Suppressor macrophage (primary cell): ENCODE data around the gene ALKBH2.
A peak's percentile ranks its signal among the peaks of the same experiment; 100 is the strongest.

Experiments used
- DNase-seq, 4 experiments: peaks; one replicate each; pipeline ENCODE4 v3.0.0-alpha.2; 2020 to 2022
- total RNA-seq, 17 experiments: gene quantifications; one replicate each; lab custom pipeline; 2026; ENCODE audit warnings: mixed read lengths in 6 of 17, inconsistent platforms in 3 of 17; lab: John Stamatoyannopoulos, UW

Gene ALKBH2
- 0.25 to 6.7 (median 2.7) reads per million in 17 experiments for total RNA-seq

DNA sequence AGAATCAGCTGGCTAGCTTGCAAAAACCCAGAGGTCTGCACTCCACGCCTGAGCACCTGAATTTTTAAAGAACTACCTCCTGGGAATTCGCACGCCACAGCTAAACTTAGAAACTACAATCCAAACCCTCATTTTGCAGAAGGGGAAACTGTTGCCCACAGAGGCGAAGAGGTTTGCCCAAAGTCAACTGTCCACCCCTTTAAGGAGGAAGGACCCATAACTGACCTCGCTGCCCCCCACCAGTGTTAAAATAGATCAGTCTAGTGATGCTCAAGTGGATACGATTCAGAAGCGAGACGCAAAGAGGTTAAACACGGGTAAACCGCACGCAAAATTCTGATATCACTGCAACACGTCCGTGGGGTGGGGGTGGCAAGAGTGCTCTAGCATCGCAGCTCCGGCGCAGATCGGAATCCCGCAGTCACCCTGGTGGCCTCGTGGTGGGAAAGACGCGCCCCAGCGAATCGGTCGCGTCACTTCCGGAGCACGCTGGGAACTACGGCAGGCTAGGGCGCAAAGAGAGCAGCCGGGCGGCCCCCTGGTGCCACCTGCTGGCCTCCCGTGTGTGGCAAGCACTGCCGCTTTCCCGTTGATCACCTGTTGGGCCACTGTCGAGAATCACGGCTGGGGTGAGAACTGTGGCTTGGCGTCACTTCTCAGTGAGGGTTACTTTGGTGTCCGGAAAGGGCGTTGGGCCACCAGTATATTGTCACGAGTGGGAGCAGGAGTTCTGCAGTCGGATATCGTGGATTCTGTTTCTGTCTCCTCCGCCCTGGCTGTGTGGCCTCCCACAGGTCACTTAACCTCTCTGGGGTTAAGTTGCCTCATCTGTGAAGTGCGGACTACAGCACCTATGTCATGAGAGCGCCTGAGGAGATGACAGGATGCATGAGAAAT, at the start of gene ALKBH2:
TSS of gene ALKBH2 (minus strand) at position 451 of the 897 bp plus-strand sequence. CDS start 686 bp downstream, outside the sequence.
- DNase-seq = peak; percentile 96 to 97 (median 97)

DNA sequence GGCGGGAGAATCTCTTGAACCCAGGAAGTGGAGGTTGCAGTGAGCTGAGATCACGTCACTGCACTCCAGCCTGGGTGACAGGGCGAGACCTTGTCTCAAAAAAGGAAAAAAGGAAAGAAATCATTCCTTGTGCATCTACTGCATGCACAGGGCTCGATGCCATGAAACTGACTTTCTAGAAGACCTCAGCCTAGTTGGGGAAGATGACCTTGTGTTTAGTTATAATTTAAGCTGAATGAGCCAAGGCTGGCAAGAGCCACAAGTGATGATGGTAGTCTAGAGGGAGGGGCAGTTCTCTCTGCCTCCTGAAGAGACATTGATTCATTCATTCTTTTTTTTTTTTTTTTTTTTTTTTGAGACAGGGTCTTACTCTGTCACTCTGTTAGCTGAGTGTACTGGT, 47.3 kb upstream of the ALKBH2 start:
- no peak for DNase-seq

DNA sequence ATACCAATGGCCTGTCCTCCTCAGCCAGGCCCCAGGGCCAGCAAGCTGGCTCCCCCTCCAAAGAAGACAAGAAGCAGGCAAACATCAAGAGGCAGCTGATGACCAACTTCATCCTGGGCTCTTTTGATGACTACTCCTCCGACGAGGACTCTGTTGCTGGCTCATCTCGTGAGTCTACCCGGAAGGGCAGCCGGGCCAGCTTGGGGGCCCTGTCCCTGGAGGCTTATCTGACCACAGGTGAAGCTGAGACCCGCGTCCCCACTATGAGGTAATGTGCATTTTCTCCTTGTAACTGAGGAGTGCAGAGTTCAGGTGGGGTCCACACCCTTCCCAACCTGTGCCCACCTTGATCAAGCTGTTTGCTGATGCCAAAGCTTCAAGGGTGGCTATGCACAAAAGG, 46.5 kb upstream of the ALKBH2 start:
- no peak for DNase-seq

DNA sequence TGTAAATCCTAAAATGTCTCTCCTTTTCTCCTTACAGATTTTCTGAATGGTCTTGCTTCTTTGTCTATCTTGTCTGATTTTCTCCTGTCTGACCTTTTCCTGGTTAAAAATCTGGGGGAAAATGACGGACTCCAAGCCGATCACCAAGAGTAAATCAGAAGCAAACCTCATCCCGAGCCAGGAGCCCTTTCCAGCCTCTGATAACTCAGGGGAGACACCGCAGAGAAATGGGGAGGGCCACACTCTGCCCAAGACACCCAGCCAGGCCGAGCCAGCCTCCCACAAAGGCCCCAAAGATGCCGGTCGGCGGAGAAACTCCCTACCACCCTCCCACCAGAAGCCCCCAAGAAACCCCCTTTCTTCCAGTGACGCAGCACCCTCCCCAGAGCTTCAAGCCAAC, 46.1 kb upstream of the ALKBH2 start:
- DNase-seq = no peak

DNA sequence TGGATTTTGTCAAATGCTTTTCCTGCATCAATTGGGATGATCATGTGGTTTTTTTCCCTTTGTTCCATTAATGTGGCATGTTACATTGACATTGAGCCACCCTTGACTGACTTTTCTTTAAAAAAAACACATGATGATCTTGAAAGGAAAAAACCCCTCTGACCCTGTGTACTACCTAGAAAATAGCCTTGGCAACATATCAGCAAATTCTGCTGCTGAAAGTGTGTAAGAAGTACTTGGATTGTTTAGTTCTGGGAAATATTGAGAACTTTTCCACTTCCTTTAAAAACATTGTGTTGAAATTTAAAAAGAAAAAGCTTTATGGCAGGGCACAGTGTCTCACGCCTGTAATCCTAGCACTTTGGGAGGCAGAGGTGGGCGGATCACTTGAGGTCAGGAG, 43.8 kb upstream of the ALKBH2 start:
- DNase-seq = peak in 2 of 4 experiments; percentile 17 to 19

DNA sequence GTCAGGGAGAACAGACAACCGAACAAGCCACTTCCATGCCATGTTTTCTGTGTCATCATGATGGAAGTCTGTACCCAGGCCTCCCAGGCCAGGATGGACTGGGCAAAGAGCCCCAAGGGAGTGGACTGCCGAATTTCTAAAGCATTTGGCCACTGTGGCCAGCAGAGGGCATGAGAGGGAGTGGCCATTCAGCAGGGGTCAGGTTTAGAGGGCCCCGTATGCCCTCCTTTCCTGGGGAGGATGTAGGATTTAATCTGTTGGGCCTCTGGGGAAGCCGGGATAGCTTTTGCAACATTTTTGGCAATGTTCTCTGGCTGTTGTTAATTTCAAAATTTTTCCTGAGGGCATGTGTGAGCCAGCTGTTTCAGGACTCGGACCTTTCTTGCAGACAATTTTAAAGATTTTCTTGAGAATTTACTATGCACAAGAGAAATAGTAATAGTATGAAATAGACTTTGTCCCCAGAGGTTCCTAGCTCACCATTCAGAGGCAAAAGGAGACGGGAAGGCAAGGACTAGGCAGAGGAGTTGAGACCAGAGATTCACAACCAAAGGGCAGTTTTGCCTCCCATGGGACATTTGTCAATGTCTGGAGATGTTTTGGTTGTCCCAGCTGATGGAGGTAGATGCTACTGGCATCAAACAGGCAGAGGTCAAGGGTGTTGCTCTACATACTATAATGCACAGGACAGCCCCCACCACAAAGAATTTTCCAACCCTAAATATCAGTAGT, 41.1 kb upstream of the ALKBH2 start:
- DNase-seq = peak in 3 of 4 experiments; percentile 44 to 59 (median 47)

DNA sequence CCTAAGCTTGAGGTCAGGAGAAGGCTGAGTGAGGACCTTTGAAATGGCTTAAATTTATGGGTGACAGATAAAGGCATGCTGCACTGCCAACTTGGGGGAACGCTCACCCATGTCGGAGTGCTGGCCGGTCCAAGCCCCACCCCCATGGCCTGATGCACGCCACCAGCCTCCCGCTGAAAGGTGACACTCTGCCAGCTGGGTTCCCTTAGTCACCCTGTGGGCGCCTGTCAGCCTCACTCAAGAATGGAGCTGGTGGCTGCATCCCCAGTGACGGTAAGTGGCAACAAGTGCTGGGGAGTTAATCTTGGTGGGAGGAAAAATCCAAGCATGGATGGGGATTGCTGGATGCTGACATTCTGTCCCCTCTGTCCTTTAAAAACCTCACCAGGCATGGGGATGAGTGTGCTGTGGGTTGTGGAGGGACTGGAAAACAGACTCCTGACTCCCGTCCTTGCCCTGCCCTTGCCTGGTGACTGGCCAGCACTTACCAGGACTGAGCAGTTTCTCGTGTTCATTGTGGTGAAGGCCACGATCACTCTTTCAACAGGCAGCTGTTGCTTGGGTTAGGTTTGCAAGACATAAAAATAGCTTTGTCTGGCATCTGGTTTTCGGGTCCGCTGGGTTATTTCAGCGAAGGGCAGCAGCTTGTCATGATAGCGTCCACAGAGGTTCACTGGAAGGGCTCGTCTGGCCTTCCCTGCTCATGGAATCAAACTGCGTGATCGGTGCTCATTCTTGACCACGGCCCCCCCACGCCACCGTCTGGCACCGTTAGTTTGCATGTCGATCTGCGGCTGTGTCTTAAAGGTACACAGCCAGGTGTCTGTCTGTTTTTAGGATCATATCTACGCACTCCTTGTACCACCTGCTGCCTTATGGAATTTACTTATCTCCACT, 38.1 kb upstream of the ALKBH2 start:
- DNase-seq = no peak

DNA sequence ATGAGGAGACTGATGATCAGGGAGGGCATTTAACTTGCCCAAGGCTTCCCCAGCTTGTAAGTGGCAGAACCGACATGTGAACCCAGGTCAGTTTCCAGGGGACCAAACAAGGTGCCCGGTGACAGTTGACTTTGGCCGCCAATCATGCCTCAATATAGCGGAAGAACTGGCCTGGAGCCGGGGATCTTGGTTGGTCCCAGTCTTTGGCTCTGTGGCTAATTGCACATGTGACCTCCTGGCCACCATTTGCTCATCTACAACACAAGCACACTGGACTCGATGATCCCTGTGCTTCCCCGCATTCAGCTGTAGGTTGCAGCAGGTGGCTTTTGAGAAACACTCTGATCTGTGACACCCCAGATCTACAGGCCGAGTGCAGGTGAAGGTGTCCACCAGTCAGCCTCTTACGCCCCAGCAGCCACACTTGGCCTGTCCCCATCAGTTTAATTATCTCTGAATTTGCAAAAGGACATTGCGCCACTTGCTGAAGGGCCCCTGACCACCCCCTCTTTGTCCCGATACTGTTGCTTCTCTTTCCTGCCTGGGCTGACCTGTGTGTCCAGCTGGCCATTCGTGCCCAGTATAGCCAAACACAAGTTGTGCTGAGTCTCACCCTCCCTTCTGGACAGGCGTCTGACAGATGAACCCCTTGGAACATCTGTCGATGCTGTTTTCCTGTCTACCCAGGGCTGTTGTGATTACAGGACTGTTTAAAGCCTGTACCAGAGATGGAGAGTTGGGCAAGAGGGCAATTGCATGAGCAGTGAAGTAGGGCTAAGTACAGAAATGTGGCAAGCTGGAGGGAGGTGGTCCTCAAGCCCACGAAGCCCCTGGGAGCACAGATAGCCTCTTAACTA, 37.3 kb upstream of the ALKBH2 start:
- DNase-seq = no peak

DNA sequence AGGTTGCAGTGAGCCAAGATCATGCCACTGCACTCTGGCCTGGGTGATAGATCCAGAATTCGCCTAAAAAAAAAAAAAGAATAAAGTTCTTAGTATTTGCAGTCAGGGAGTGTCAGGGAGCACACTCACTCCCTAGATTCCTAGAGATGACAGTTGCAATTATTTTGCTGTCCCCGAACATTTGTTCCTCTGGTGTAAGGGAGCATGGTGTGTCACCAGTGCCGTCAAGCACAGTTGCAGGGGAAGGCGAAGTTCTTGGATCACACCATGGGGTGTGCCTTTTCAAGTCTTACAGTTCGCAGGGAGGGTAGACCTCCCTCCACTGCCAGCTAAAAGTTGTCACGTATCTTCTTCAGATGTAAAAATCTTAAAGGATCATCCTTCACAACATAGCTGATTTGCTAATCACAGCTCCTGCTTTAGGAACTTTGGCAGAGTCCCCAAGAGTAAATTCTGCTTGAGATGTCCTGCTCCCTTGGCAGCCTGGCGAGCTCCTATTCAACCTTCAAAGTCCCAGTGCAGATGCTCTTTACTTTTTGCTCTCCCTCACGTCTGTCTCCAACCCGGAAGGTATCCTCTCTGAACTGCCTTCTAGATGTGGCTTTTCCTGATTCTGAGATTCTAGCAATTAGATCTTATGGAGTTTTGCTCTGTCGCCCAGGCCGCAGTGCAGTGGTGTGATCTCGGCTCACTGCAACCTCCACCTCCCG, 34.4 kb upstream of the ALKBH2 start:
- DNase-seq = no peak

DNA sequence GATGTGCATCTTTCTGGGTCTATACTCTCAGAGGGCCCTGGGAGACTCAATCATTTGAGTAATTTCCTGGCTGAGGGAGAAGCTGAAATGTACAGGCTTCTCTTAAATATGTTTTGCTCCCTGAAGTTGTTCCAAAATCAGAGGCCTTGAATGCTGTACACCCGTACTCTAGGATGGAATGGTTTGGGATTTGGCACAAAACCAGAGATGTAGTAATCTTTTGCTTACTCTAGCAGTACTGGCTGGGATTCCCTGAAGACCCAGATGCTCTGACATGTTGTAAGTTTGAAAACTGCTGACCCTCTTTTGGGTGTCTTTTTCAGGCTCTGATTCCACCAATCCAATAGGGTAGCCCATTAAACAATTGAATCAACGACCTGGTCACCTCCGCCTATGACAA, 33.5 kb upstream of the ALKBH2 start:
- no peak for DNase-seq

DNA sequence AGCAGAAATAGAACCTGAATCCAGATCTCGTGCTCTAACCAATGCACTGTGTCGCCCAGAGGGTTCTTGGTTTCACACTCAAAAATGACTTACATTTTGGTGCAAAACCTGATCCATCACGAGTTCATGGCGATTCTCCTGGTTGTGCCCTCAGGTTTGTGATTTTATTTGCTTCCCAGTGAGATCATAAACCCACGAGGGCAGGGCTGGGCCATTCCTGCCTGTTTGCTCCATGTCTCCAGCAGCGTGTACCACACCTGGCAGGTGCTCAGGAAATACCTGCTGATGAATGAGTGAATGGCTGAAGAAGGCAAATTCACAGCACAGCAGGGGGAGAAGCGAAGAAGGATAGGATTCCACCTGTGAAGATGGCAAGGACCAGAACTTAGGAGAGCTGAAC, 32.5 kb upstream of the ALKBH2 start:
- DNase-seq = no peak

DNA sequence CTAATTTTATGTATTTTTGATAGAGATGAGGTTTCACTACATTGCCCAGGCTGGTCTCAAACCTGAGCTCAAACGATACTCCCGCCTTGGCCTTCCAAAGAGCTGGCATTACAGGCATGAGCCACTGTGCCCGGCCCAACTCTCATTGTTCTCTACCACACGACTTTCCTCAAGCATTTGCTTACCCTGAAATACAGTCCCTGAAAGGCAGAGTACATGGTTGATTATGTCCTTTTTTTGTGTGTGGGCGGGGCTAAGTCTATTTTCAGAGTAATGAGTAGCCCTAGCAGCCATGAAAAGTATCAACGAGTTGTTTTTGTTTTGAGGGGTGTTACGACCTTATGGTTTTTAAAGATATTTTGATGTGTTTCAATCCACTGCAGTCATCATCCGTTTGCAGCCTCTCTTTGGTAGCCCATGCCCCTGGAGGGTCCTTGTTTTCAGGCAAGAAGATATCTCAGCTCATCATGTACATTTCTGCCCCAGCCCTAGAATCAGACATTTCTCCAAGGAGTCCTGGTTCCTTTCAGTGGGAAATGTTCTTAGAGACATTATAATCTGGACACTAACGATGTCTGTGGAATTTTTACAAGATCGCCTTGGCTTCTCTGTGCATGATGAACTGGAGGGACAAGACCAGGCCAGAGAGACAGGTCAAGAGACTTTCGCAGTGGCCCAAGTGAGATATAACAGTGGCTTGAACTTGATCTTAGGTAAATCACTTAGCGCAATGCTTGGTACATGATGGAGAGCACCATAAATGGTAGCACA, 31.8 kb upstream of the ALKBH2 start:
- DNase-seq = peak in 1 of 4 experiments; percentile 12

DNA sequence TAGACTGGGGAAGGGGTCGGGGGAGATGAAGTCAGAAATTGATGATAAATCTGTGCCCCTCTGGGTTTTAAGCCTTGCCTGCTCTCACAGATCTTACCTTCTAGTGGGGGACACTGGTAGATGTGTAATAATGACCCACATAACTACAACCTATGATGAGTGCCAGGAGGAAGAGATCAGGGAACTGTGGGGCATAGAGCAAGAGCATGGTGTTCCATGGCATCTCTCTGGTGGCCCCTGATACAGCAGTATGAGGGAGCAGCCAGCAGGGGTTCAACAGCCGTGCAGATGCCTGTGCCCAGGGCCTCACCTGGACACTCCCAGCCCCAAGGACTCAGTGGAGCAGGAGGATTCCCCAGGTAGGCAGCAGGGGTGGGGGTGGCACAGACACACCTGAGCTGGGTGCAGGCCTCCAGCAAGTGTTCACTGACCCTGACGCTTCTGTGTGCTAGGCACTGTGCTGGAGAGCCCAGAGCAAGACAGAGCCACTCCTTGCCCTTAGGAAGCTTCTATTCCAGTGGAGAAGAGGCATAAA, 28.1 kb upstream of the ALKBH2 start:
- DNase-seq = no peak

DNA sequence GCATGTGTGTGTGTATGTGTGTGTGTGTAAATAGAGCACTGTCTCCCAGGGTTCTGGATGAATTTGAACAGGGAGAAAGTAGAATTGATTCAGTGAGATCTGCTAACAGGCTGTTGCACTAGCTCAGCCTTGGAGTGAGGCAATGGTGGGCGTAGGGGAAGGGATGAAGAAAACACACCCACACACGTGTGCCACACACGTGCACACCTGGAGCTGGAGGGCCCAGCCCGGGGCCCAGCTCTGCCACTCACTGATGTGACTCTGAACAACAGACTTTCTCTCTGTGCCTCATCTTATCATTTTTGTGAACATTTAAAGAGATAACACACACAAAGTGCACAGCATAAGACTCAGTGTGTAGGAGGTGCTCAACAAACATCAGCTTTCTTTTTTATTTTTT, 27.3 kb upstream of the ALKBH2 start:
- no peak for DNase-seq

DNA sequence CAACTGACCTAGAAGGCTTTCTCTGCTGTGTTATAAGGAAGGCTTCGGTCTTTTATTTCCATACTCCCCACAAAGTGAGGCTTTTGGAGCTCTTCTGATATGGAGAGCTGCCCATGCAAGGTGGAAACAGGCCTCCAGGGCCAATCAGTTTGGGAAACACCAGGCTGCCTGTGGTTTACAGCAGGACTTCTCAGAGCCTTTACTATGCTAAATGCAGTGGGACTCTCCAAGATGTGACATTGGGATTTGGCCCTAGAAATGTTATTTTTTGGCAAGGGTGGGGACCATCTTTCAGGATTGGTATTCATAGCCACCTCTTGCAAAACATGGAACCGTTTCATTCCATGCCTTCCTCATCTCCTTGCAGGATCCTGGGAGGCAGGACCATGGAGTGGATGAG, 26.8 kb upstream of the ALKBH2 start:
- DNase-seq = no peak

DNA sequence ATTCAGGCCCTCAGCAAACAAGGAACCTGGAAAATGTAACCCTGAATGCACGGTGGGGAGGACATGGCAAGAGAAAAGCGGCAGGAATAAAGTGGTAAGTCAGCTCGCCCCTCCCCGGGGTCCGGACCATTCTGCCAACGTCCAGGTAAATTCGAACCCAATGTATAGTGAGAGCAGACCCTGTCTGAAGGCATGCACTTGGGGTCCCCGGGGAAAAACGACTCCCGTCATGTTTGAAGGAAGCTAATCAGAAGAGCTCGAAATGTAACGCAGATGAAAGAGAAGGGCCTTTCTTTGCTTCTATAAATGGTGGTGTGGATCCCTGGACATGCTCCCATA, 23.3 kb upstream of the ALKBH2 start:
- no peak for DNase-seq

DNA sequence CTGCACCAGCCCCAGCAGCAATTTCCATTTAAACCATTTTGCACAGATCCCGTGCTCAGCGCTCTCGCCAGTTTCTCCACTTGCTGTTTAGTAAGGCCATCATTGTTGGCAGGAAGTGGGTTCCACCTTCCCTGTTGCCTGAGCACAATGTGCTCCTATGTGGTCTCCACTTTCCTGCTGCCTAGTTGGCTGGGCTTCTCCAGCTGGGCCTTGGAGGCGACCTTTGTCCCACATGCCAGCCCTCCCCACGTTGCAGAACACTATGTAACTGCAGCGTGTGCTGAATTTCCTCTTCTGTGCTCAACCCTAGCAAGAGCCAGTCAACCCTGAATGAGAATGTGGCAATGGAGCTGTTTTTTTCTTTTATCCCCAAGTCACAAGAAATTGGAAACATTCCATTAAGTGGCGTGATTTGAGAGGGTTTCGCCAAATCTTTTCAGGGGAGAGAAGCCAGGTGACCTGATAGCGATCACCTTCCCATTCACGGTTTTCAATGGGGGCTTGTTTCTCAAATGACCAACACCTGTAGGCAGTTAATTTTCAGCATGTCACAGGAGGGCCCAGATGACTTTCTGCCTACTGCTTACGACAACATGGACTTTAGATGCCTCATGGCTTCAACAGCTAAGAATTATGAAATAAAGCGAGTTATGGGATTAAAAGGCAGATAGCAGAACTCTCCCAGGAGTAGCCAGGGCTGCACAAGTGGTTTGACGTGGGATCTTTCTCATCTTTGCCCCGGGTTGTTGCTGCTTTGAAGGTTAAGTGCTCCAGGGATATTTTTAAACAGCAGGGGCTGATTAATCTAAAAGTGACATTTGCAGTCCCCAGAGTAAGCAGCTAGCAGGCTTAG, 22.7 kb upstream of the ALKBH2 start, which contains the start of gene ACACB:
TSS of gene ACACB (plus strand) at position 830 of the 853 bp plus-strand sequence. CDS start 22,819 bp downstream, outside the sequence.
- DNase-seq = peak; percentile 63 to 82 (median 78)

DNA sequence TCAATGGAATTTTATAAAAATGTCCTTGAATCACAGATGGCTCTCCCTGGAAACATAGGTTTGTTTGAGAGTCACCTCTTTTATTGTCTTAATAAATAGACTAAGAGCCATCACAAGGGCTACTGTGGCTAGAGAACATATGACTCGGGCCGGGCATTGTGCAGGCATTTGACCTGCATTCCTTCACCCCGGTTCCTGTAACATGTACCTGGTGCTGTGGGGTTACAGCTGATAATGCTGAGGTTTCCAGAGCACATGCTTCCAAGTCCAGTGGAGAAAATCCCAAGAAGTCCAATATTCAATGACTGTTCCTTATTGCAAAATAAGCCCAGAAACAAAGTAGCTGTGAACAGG, 22.1 kb upstream of the ALKBH2 start:
- DNase-seq = no peak

DNA sequence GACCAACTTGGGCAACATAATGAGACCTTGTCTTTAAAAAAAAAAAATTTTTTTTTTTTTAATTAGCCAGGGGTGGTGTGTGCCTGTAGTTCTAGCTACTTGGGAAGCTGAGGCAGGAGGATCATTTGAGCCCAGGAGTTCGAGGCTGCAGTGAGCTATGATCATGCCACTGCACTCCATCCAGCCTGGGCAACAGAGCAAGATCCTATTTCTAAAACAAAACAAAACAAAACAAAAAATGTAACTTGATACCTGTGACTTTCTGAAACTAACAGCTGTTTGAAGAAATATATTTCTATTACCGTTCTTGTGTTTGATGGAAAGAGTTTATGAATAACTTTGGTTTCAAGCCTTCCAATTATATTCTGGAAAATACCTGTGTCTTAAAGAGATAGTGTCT, 21.4 kb upstream of the ALKBH2 start:
- no peak for DNase-seq
